DND-41 (cell line): ENCODE measurements around the gene PSORS1C1.
"Not testable (repeated sequence)": the region's sequence is repeated elsewhere in the genome, so short reads cannot be mapped to it uniquely, and the experiment has no call there.

Experiments
- ATAC-seq: fragments of 200-7000 bp; cut with Tn5 transposase; 3 replicates; pipeline ENCODE4 v1.9.1; 2021; ENCODE audit warnings: low read depth; ENCODE audit not compliant: insufficient read depth
- DNase-seq: peaks from one replicate; pipeline ENCODE4 v3.0.0-alpha.2; 2020
- H2AFZ ChIP-seq: 2 replicates; pipeline ENCODE4 v1.6.0; 2012; ENCODE audit warnings: low read depth, low read length
- H3K27ac ChIP-seq: 2 replicates; pipeline ENCODE4 v1.5.1; 2012; ENCODE audit warnings: low read length, inconsistent platforms
- H3K27me3 ChIP-seq: fragments of 200-600 bp; sonication (generic); 2 replicates; pipeline ENCODE4 v1.6.0; 2012; ENCODE audit warnings: low read length, mild to moderate bottlenecking, inconsistent platforms; ENCODE audit not compliant: insufficient read depth, poor library complexity
- H3K36me3 ChIP-seq: 2 replicates; pipeline ENCODE4 v1.5.1; 2012; ENCODE audit warnings: low read length, inconsistent platforms; ENCODE audit not compliant: insufficient read depth
- H3K4me1 ChIP-seq: 2 replicates; pipeline ENCODE4 v1.5.1; 2012; ENCODE audit warnings: mild to moderate bottlenecking, low read length; ENCODE audit not compliant: insufficient read depth
- H3K4me2 ChIP-seq: 2 replicates; pipeline ENCODE4 v1.6.0; 2012; ENCODE audit warnings: mild to moderate bottlenecking, moderate library complexity, low read length, inconsistent platforms; ENCODE audit not compliant: insufficient read depth
- H3K4me3 ChIP-seq, 2 experiments: fragments of 200-600 bp in 1 of 2; shearing (Covaris generic) in 1 of 2; 2 replicates each; pipeline ENCODE4 v1.5.1; 2012 to 2016; ENCODE audit warnings: inconsistent platforms in 2 of 2, low read length in 2 of 2, mild to moderate bottlenecking in 2 of 2, low read depth in 1 of 2, moderate library complexity in 1 of 2
- H3K79me2 ChIP-seq: 2 replicates; pipeline ENCODE4 v1.6.0; 2012; ENCODE audit warnings: low read length, inconsistent platforms; ENCODE audit not compliant: insufficient read depth
- H3K9ac ChIP-seq: 2 replicates; pipeline ENCODE4 v1.6.0; 2012; ENCODE audit warnings: low read depth, mild to moderate bottlenecking, inconsistent platforms, low read length, moderate library complexity
- H3K9me3 ChIP-seq: 2 replicates; pipeline ENCODE4 v1.5.1; 2012; ENCODE audit warnings: low read length, moderate library complexity, mild to moderate bottlenecking, inconsistent platforms; ENCODE audit not compliant: insufficient read depth, severe bottlenecking
- H4K20me1 ChIP-seq: 2 replicates; pipeline ENCODE4 v1.6.0; 2012; ENCODE audit warnings: low read length; ENCODE audit not compliant: insufficient read depth
- EZH2 ChIP-seq: IDR thresholded peaks from 3 replicates; pipeline ENCODE4 v1.6.1; 2012; ENCODE audit warnings: borderline replicate concordance, low read depth, mild to moderate bottlenecking, moderate library complexity, low read length, inconsistent platforms; ENCODE audit not compliant: severe bottlenecking
- TF ChIP-seq, protein P1 (sequence below): IDR thresholded peaks from 2 replicates; pipeline ENCODE4 v1.5.1; 2012; ENCODE audit warnings: borderline replicate concordance, low read length, moderate library complexity, mild to moderate bottlenecking; ENCODE audit not compliant: poor library complexity, severe bottlenecking; ENCODE audit errors: extremely low read depth

Gene PSORS1C1

DNA sequence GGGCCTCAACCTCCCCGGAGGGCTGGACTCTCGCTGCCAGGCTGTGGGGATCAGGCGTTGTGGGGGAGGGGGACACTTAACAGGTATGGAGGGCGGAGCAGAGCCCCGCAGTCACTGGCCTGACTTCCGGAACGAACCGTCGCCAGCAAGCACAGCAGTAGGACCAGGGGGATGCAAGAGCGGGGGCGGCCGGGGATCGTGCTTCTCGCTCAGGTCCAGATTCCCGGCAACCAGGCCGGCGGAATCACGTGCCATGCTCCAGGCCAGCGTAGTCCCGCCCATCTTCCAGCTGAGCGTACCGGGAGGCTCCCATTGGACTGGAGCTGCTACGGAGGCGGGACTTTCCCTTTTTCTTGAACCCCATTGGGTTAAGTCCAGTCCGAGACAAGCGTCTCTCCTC, 65.9 kb downstream of the PSORS1C1 start:
- H3K4me1 ChIP-seq, result 0 out of 2 replicates have a peak, but pooled peaks cover 3% of the 10 kb centered on the region
- no peaks in the 10 kb centered on the region for H3K79me2 ChIP-seq
- H3K9ac ChIP-seq, result no peak overlapping the region
- H3K4me3 ChIP-seq, result no peak overlapping the region
- no peaks in the 10 kb centered on the region for H3K36me3 ChIP-seq
- H4K20me1 ChIP-seq, result no peaks in the 10 kb centered on the region
- TF ChIP-seq, protein P1, sequence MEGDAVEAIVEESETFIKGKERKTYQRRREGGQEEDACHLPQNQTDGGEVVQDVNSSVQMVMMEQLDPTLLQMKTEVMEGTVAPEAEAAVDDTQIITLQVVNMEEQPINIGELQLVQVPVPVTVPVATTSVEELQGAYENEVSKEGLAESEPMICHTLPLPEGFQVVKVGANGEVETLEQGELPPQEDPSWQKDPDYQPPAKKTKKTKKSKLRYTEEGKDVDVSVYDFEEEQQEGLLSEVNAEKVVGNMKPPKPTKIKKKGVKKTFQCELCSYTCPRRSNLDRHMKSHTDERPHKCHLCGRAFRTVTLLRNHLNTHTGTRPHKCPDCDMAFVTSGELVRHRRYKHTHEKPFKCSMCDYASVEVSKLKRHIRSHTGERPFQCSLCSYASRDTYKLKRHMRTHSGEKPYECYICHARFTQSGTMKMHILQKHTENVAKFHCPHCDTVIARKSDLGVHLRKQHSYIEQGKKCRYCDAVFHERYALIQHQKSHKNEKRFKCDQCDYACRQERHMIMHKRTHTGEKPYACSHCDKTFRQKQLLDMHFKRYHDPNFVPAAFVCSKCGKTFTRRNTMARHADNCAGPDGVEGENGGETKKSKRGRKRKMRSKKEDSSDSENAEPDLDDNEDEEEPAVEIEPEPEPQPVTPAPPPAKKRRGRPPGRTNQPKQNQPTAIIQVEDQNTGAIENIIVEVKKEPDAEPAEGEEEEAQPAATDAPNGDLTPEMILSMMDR, result no peak
- TF ChIP-seq EZH2, result no peak
- DNase-seq, result no peak
- no peak overlapping the region for H2AFZ ChIP-seq
- no peaks in the 10 kb centered on the region for H3K9me3 ChIP-seq
- H3K4me2 ChIP-seq, result no peak overlapping the region
- H3K27ac ChIP-seq, result no peak overlapping the region
- H3K27me3 ChIP-seq, result no peaks in the 10 kb centered on the region
- ATAC-seq, result no peak

DNA sequence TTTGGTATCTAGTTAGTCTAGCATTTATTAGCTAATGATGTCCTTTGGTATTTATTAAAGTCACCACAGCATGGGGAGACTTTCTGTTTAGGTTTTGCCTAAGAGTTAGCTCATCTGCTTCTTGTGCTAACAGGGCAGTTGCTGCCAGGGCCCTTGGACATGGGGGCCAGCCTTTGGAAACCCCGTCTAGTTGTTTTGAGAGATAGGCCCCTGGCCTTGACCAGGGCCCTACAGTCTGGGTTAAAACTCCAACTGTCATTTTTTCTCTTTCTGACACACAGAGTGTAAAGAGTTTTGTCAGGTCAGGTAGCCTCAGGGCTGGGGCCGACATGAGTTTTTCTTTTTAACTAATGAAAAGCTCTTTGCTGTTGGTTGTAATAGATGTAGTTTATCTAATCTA, 68.7 kb downstream of the PSORS1C1 start:
- not testable (repeated sequence) for H3K9me3 ChIP-seq, H3K36me3 ChIP-seq, H3K4me2 ChIP-seq, H3K79me2 ChIP-seq, H3K9ac ChIP-seq, H2AFZ ChIP-seq, ATAC-seq, H3K27me3 ChIP-seq, H3K4me1 ChIP-seq, DNase-seq, H4K20me1 ChIP-seq, H3K27ac ChIP-seq, H3K4me3 ChIP-seq

DNA sequence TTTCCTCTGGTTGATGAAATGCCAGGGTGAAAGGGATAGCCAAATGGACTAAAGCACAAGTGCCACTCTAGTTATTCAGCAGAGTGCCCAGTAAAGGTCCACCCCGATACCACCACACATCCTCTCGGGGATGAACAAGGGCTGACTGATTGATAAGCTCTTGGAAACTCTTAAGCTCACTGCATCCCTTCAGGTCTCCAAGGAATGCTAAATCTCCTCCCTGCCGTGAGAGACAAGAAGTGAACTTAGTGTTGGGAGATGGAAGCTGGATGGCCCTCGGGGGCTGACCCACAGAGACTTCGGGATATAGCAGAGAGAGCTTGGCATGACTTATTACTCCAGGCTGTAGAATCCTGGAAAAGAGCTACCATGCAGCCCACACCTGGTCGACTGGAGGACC, 69.3 kb downstream of the PSORS1C1 start:
- H4K20me1 ChIP-seq, H3K36me3 ChIP-seq, H3K4me1 ChIP-seq, H3K9me3 ChIP-seq, H2AFZ ChIP-seq, H3K4me2 ChIP-seq, ATAC-seq, H3K79me2 ChIP-seq, H3K9ac ChIP-seq, H3K27me3 ChIP-seq, H3K27ac ChIP-seq, H3K4me3 ChIP-seq, DNase-seq: not testable (repeated sequence)

DNA sequence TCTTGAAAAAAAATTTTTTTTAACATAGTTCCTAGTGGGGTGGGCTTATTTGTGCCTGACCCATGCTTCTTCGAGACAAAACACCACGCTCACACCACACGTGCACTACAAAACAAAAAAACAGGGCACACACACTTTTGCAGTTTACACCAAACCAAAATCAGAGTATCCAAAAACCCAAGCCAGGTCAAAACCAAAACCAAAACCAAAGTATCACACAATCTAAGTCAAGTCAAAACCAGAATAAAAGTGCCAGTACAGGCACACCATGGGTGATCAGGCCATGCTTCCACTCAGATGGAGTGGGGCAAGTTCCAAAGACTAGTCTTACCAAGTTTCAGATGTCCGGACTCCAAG, 71.1 kb downstream of the PSORS1C1 start:
- not testable (repeated sequence) for H3K4me1 ChIP-seq, H3K4me2 ChIP-seq, H3K79me2 ChIP-seq, H2AFZ ChIP-seq, H3K9me3 ChIP-seq, H4K20me1 ChIP-seq, H3K27ac ChIP-seq, H3K36me3 ChIP-seq, ATAC-seq, H3K4me3 ChIP-seq, H3K27me3 ChIP-seq, DNase-seq, H3K9ac ChIP-seq

DNA sequence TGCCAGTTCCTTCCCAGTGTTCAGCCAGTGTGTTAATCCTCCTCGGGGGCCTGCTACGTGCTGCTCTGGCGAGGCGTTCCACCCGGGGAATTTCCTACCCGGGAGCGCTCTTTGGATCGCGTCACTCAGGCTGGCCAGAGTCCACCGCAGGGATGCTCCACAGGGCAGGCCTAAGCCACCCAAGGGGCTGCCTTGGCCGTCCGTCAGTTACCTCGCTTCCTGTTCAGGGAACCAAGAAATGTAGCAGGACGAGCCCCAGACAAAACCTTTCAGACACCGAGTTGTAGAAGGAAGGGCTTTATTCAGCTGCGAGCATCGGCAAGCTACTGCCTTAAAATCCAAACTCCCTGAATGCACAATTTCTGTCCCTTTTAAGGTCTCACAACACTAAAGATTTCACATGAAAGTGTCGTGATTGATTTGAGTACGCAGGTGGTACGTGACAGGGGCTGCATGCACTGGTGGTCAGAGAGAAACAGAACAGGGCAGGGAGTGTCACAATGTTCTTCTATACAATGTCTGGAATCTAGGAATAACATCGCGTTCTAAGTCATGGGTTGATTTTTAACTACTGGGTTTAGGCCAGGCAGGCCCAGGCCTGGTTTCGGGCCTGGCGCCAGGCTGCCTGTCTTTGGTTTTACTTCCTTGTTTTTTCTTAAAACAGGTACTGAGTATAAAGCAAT, 71.6 kb downstream of the PSORS1C1 start:
- no peak for DNase-seq
- TF ChIP-seq, protein P1, result no peak
- TF ChIP-seq EZH2, result no peak
- H3K36me3 ChIP-seq, result no peaks in the 10 kb centered on the region
- no peak overlapping the region for H2AFZ ChIP-seq
- H3K27ac ChIP-seq, result no peak overlapping the region
- no peak for ATAC-seq
- no peaks in the 10 kb centered on the region for H3K27me3 ChIP-seq
- no peak overlapping the region for H3K4me2 ChIP-seq
- no peaks in the 10 kb centered on the region for H3K9me3 ChIP-seq
- no peaks in the 10 kb centered on the region for H4K20me1 ChIP-seq
- no peak overlapping the region for H3K4me3 ChIP-seq
- no peak overlapping the region for H3K9ac ChIP-seq
- H3K4me1 ChIP-seq, result no peaks in the 10 kb centered on the region
- no peaks in the 10 kb centered on the region for H3K79me2 ChIP-seq
